ENCODE measurements around the gene MFSD12.

DNA sequence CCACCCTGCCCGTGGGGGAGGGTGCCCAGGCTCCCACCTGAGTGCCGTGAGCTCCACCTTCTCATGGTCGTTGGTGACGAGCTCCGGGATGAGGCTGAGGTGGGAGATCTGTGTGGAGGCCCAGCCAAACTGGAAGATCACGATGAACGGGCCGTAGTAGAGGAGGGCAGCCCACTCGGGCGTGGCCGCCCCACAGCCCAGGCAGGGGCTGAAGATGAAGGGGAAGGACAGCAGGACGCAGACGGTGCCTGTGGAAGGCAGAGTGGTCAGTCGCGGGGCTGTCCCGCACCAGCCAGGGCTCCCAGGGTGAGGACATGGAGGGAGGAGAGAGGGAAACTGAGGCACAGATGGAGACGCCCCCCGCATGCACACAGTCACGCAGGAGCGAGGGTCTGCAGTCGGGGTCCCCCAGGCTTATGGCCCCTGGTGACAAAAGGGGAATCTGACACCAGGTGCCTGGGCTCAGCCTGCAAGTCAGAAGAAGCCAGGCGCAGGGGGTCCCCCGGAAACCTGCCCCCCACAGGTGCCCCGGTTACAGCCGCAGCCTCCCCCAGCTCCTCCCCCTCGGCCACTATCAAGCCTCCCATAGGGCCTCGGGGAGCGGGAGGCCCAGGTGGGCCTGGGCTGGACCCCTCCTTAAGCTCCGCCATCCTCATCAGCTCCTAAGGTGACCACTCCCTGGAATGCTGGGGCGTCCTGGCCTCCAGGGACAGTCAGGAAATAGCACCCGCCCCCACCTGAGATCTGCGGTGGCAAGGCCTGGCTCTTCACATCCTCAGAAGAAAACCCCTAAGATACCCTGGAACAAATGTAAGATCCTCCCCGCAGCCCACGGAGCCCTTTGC is 6.2 kb downstream of the MFSD12 start:
- TF ChIP-seq, protein P1, sequence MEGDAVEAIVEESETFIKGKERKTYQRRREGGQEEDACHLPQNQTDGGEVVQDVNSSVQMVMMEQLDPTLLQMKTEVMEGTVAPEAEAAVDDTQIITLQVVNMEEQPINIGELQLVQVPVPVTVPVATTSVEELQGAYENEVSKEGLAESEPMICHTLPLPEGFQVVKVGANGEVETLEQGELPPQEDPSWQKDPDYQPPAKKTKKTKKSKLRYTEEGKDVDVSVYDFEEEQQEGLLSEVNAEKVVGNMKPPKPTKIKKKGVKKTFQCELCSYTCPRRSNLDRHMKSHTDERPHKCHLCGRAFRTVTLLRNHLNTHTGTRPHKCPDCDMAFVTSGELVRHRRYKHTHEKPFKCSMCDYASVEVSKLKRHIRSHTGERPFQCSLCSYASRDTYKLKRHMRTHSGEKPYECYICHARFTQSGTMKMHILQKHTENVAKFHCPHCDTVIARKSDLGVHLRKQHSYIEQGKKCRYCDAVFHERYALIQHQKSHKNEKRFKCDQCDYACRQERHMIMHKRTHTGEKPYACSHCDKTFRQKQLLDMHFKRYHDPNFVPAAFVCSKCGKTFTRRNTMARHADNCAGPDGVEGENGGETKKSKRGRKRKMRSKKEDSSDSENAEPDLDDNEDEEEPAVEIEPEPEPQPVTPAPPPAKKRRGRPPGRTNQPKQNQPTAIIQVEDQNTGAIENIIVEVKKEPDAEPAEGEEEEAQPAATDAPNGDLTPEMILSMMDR (conservative IDR thresholded peaks at IDR 0.05; ENCODE audit: low read length), result no peak
- no peak for TF ChIP-seq EZH2phosphoT487 (IDR thresholded peaks at IDR 0.05; ENCODE audit: borderline replicate concordance, low read depth, low read length)
